Measurements from ENCODE around the gene MYL1. TPM values are rescaled to one million over a fixed set of nuclear protein-coding genes. Genes with fewer than 3 reads are reported as not detected.
A peak's percentile ranks its signal among the peaks of the same experiment; 100 is the strongest.

The MYL1 gene
- 391 and 635 TPM in 2 replicates for total RNA-seq
- 354 TPM for polyA plus RNA-seq (2012)

DNA sequence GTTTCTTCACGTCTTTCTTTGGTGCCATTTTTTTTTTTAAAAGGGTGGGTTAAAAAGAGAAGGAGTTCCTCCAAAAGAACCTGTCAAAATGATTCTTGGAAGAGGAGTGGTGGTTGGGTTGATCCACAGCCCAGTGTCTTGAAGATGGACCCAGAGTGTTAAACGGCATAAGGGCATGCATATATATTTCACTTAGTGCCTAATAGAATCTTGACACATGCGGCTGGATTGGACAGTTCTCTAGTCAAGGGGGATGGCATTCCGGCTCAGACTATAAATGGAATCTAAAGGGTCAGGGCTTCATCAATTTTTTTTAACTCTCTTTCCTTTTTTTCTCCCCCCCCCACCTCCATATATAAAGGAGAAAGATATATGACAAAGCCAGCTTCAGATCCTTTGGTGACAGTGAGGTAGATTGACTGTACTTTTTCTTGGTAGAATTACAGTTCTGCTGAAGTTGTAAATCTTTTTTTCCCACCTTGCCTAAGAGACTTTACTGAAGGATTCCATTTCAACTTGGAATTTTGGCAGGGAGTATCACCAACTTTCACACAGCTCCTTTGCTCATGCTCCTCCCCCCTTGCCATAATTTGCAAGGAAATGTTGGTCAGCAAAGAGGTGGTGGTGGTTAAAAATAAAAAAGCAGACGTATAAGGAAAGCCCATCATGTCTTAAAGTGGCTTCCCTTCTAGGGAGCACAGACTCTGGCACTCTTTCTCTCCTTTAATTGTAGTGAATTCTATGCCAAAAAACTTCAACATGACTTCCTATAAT is at the start of gene MYL1:
Gene MYL1 (minus strand): TSS at position 160 of the 774 bp plus-strand sequence. CDS start 132 bp downstream, at position 28.
- peak; percentile 44 for DNase-seq (ENCODE audit: low read depth)

DNA sequence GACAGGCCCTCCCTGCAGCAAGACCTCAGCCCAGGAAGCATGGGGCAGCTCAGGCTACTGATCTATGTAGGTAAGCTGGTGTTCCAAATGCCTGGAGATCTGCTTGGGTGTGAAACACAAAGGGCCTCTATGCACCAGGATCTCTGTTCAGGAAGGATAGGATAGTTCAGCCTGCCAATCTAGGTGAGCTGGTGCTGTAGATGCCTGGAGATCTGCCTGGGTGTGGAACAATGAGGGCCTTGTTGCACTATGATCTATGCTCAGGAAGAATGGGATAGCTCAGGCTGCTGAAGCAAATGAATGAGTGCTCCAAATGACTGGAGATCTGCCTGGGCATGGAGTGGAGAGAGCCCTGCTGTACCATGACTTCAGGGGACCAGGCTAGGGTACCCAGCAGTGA is 48.9 kb upstream of the MYL1 start:
- DNase-seq (ENCODE audit: low read depth): no peak

- DNase-seq (ENCODE audit: low read depth): no peak
These were observed 48.3 kb upstream of the MYL1 start for GRCh38 chr2:210363261-210363660.

DNA sequence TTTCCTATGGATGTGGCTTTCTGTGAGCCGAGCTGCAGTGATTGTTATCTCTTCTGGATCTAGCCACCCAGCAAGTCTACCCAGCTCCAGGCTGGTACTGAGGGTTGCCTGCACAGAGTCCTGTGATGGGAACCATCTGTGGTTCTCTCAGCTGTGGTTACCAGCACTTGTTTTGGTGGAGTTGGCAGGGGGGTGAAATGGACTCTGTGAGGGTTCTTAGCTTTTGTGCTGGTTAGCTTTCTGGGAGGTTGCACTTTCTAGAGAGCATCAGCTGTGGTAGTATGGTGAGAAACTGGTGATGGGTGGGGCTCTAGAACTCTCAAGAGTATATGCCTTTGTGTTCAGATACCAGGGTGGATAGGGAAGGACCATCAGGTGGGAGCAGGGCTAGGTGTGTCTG is 45.4 kb upstream of the MYL1 start:
- DNase-seq (ENCODE audit: low read depth): peak; percentile 53

DNA sequence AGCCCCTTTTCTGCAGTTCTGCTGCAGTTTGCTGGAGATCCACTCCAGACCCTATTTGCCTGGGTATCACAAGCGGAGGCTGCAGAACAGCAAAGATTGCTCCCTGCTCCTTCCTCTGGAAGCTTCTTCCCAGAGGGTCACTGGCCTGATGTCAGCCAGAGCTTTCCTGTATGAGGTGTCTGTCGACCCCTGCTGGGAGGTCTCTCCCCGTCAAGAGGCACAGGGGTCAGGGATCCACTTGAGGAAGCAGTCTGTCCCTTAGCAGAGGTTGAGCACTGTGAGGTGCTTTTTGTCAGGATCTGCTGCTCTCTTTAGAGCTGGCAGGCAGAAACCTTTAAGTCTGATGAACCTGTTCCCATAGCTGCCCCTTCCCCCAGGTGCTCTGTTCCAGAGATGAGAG is 42.0 kb upstream of the MYL1 start:
- DNase-seq (ENCODE audit: low read depth): no peak

- no peak for DNase-seq (ENCODE audit: low read depth)
These were observed 22.2 kb upstream of the MYL1 start for GRCh38 chr2:210337159-210337558.

- no peak for DNase-seq (ENCODE audit: low read depth)
These were observed 9.9 kb upstream of the MYL1 start for GRCh38 chr2:210324906-210325305.

DNA sequence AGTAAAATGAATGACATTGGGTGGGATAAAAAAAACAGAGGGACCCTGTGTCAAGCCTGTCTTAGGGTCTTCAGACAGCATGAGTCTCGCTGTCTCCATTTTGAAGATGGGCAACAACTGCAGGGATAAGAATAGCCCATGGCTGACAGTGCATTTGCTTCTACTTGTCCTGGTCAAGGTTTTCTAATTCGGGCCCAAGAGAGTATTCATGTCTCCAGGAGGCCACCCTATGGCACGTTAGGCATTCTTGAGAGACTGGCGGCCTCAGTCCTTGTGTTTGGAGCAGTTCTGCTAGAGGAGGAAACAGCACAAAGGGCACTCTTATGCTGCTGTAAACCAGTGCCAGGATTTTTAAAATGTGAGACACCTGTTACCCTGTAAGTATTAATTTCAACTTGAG is 9.5 kb upstream of the MYL1 start:
- peak; percentile 94 for DNase-seq (ENCODE audit: low read depth)

- DNase-seq (ENCODE audit: low read depth): peak; percentile 53
These were observed 8.0 kb upstream of the MYL1 start for GRCh38 chr2:210323003-210323402.

DNA sequence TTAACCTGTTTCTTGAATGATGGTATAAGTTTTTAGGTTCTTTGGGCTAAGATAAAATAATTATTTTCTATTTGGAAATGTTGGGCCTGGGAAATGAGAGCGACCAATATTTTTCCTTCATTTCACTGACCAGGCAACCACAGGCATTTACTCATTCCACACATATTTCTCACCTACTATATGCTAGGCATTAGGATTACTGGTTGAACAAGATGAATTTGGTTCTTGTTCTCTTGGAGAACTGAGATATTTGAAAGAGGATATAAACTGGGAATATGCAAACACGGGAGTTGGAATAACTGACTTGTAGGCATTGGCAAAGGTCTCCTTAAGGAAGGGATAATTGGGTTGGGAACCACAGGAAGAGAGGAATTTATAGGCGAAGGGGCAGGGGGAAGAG is 3.9 kb upstream of the MYL1 start:
- DNase-seq (ENCODE audit: low read depth): peak; percentile 53

DNA sequence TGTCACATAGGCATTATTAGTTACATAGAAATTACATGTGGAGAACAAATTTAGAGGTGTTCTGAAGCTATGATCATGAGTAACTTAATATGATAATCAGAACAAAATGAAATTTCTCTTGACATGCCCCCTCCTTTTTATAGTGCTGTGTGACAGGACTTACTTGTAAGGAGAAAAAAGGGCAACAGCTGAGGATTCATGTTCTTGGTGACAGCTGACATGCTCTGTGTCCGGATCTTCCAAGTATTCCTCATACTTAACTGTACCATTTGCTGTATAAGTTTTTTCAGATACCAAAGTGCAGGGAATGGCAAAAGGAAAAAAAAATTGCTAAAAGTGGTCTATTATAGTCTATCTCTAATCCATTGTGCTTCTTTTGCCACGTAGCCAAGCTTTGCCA is 3.5 kb upstream of the MYL1 start:
- DNase-seq (ENCODE audit: low read depth): peak; percentile 82

- no peak for DNase-seq (ENCODE audit: low read depth)
These were observed 4.4 kb downstream of the MYL1 start for GRCh38 chr2:210310550-210310949.

DNA sequence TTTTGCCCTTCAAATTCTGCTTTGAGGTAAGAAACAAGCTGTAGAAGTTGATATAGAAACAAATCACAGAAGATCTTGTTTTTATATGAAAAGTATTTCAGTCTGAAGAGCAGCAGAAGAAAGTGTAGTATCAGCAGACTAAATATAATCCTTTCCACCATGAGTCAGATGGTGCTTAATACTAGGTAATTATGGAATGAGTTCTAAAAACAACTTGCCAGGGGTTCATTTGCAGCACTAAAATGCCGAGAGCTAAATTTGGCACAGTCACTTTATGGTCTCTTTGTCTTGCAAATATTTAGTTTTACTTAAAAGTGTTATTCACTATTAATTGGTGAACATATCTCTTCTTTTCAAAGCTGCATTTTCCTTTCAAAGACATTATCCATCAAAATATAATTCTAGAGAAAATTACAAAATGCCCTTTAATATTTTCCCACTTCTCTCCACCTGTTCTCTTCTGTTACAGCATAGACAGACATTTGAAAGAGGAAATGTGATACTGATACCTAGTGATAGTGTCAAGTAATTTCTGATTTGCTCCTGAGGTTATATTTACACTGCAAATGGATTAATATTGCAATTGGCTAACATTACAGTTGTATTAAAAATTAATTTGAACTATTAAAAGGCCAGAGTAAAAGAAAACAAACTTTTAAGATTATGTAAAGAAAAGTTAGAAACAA is 5.3 kb downstream of the MYL1 start:
- DNase-seq (ENCODE audit: low read depth): peak; percentile 78

- DNase-seq (ENCODE audit: low read depth): peak; percentile 57
These were observed 11.5 kb downstream of the MYL1 start for GRCh38 chr2:210303498-210303897.

DNA sequence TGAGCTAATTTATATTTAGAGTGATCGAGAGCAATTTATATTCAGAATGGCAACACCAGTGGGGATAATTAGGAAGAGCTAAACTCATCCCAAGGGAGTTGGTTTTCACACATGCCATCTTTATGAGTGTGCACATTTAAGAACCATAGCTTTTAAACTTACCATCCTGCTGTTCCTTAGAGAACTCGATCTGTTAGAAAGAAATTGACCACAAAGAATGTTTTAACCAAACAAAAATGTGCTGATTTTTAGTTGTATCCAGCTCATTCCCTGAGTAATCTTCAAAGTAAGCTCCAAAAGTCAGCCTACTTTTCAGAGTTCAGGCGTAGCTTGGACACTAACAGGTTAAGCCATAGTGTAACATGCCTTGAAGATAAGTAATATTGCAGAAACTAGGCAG is 12.6 kb downstream of the MYL1 start:
- peak; percentile 49 for DNase-seq (ENCODE audit: low read depth)

GRCh38 chr2:210299866-210300373 is 15.1 kb downstream of the MYL1 start:
- no peak for DNase-seq (ENCODE audit: low read depth)

GRCh38 chr2:210288408-210288807 is 26.6 kb downstream of the MYL1 start:
- DNase-seq (ENCODE audit: low read depth): peak; percentile 94

DNA sequence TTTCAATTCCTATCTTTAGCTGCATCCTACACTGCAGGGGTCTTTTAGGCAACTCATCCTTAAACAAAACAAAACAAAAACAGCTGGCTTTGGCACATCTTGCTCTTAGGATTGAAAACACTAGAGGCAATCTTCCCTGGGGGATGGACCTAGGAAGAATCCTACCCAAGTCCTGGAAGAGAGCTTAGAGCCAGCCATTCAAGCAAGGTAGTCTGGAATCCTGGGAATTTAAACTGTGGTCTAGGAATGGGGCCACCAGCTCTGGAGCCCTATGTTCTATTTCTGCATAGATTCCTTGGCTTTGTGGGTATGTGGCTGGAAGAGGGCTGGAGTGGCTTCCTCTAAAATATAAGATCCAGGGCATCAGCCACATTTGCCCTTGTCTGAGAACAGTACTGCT is 27.7 kb downstream of the MYL1 start:
- DNase-seq (ENCODE audit: low read depth): peak; percentile 97

DNA sequence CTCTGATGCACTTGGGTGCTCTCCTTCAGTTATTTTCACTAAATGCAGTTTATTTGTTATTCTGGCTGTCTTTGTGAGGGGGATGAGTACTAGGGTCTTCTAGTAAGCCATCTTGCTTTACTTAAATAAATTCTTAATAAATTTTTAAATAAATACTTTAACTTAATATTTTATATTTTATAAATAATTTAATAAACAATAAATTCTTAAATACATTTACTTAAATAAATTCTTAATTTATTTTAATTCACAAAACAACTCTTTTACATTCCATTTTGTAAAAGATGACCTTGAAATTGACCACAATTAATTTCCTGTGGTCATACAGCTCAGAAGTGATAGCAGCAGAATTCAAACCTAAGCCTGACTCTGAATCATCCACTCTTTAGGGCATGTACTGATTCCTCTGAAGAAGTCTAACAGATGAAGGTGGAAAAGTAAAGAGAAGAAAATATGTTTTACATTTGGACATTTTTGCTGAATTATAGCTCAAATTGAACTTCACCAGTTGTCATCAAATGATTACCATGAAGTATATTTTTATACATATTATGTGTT is 28.8 kb downstream of the MYL1 start:
- DNase-seq (ENCODE audit: low read depth): peak; percentile 61

GRCh38 chr2:210277133-210277532 is 37.8 kb downstream of the MYL1 start:
- DNase-seq (ENCODE audit: low read depth): no peak

DNA sequence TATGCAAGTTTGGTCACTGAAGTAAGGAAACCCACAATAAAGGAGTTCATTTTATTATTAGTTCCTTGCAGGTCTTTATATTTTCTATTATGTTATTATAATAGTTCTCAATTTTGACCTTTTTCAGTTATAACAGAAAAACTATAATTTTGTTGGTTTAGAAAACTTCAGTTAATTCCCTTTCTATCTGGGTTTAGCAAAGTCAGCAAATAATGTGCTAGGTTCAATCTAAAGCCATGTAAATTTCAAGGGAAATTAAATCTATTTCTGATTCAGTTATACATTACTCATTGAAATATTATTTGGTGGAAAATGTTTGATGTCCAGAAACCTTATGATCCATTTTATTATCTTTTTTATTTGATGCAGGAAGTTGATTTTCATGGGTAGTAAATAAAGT is 43.7 kb downstream of the MYL1 start:
- DNase-seq (ENCODE audit: low read depth): no peak

GRCh38 chr2:210269148-210269547 is 45.8 kb downstream of the MYL1 start:
- no peak for DNase-seq (ENCODE audit: low read depth)

Measured in myocyte (in vitro differentiated cells).